OCI-LY7 (cell line): Measurements from ENCODE around the gene ANKS1A.

Experiments
- EZH2phosphoT487 ChIP-seq: fragments of 200-600 bp; sonication (generic); IDR thresholded peaks from 2 replicates; pipeline ENCODE4 v1.6.1; 2018; ENCODE audit warnings: low read depth, borderline replicate concordance, mild to moderate bottlenecking, mixed run types, antibody characterized with exemption, low read length, moderate library complexity, mixed read lengths
- TF ChIP-seq, protein P1 (sequence below): fragments of 200-600 bp; sonication (generic); conservative IDR thresholded peaks from 2 replicates; pipeline ENCODE4 v1.5.1; 2014; ENCODE audit warnings: mild to moderate bottlenecking, antibody characterized with exemption, low read length, moderate library complexity, mixed read lengths

DNA sequence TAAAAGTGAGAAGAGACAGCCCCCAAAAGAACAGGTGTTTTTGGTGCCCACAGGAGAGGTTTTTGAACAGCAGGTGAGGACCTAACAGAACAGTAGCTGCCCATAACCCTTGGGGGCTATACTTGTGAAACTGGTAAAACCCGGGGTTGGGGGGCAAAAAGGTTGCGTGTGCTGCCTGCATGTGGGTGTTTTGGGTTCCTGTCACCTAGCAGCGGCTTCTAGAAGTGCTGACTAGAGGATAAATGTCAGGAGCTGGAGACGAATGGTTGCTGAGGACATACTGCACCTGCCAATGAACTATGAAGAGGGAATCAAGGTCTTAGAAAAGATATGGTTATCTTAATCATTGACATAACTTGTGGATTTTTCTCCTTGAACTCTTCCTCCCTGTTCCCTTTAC is 17.2 kb upstream of the ANKS1A start:
- TF ChIP-seq, protein P1, sequence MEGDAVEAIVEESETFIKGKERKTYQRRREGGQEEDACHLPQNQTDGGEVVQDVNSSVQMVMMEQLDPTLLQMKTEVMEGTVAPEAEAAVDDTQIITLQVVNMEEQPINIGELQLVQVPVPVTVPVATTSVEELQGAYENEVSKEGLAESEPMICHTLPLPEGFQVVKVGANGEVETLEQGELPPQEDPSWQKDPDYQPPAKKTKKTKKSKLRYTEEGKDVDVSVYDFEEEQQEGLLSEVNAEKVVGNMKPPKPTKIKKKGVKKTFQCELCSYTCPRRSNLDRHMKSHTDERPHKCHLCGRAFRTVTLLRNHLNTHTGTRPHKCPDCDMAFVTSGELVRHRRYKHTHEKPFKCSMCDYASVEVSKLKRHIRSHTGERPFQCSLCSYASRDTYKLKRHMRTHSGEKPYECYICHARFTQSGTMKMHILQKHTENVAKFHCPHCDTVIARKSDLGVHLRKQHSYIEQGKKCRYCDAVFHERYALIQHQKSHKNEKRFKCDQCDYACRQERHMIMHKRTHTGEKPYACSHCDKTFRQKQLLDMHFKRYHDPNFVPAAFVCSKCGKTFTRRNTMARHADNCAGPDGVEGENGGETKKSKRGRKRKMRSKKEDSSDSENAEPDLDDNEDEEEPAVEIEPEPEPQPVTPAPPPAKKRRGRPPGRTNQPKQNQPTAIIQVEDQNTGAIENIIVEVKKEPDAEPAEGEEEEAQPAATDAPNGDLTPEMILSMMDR: no peak
- TF ChIP-seq EZH2phosphoT487: no peak
